Neural progenitor cell (in vitro differentiated cells): ENCODE data around the gene SPTBN5. TPM values are rescaled to one million over a fixed set of nuclear protein-coding genes. Genes with fewer than 3 reads are reported as not detected.
A peak's percentile ranks its signal among the peaks of the same experiment; 100 is the strongest.
"Not testable (repeated sequence)": the region's sequence is repeated elsewhere in the genome, so short reads cannot be mapped to it uniquely, and the experiment has no call there.

Experiments used
- DNase-seq: peaks from one replicate; pipeline ENCODE4 v3.0.0-alpha.2; 2016; ENCODE audit warnings: low spot score
- H2AFZ ChIP-seq: fragments of 200-600 bp; sonication (generic); replicated peaks from 2 replicates; pipeline ENCODE4 v1.6.1; 2016; ENCODE audit warnings: antibody characterized with exemption
- H3F3A ChIP-seq: fragments of 200-600 bp; sonication (generic); 2 replicates; pipeline ENCODE4 v1.6.1; 2016; ENCODE audit warnings: antibody characterized with exemption, low read depth
- H3K27ac ChIP-seq: fragments of 200-600 bp; sonication (generic); 2 replicates; pipeline ENCODE4 v1.5.1; 2016; ENCODE audit warnings: mild to moderate bottlenecking
- H3K27me3 ChIP-seq: fragments of 200-600 bp; sonication (generic); 2 replicates; pipeline ENCODE4 v1.6.1; 2016; ENCODE audit warnings: mild to moderate bottlenecking, moderate library complexity
- H3K36me3 ChIP-seq: fragments of 200-600 bp; sonication (generic); 2 replicates; pipeline ENCODE4 v1.5.1; 2016
- H3K4me1 ChIP-seq: fragments of 200-600 bp; sonication (generic); 2 replicates; pipeline ENCODE4 v1.6.1; 2016; ENCODE audit warnings: mixed run types
- H3K4me2 ChIP-seq: fragments of 200-600 bp; sonication (generic); 2 replicates; pipeline ENCODE4 v1.6.1; 2016
- H3K4me3 ChIP-seq: fragments of 200-600 bp; sonication (generic); 2 replicates; pipeline ENCODE4 v1.5.1; 2016
- H3K79me2 ChIP-seq: fragments of 200-600 bp; sonication (generic); 2 replicates; pipeline ENCODE4 v1.6.1; 2016; ENCODE audit warnings: low read depth
- H3K9ac ChIP-seq: fragments of 200-600 bp; sonication (generic); 2 replicates; pipeline ENCODE4 v1.6.1; 2016
- H3K9me3 ChIP-seq: fragments of 200-600 bp; sonication (generic); 2 replicates; pipeline ENCODE4 v1.5.1; 2016; ENCODE audit warnings: low read depth
- H4K20me1 ChIP-seq: fragments of 200-600 bp; sonication (generic); 2 replicates; pipeline ENCODE4 v1.6.1; 2016; ENCODE audit warnings: low read depth
- H3K27ac Mint-ChIP-seq: 3 replicates; pipeline ENCODE4 v1.8.0; 2021; ENCODE audit warnings: mixed read lengths
- H3K27me3 Mint-ChIP-seq: 2 replicates; pipeline ENCODE4 v1.8.0; 2022; ENCODE audit warnings: low read depth, mild to moderate bottlenecking, inconsistent platforms, moderate library complexity, mixed read lengths; ENCODE audit not compliant: insufficient read depth
- H3K36me3 Mint-ChIP-seq: 3 replicates; pipeline ENCODE4 v1.8.0; 2021; ENCODE audit warnings: mixed read lengths
- H3K4me1 Mint-ChIP-seq: 3 replicates; pipeline ENCODE4 v1.8.0; 2021; ENCODE audit warnings: mixed read lengths
- H3K4me3 Mint-ChIP-seq: 3 replicates; pipeline ENCODE4 v1.8.0; 2021; ENCODE audit warnings: mild to moderate bottlenecking, moderate library complexity, mixed read lengths
- H3K9me3 Mint-ChIP-seq: 3 replicates; pipeline ENCODE4 v1.8.0; 2020; ENCODE audit warnings: mixed read lengths
- EZH2 ChIP-seq: fragments of 200-600 bp; sonication (generic); IDR thresholded peaks from 2 replicates; pipeline ENCODE4 v1.6.1; 2017; ENCODE audit warnings: antibody characterized with exemption, mild to moderate bottlenecking, moderate library complexity
- EZH2phosphoT487 ChIP-seq: fragments of 200-600 bp; sonication (generic); IDR thresholded peaks from 2 replicates; pipeline ENCODE4 v1.6.1; 2017; ENCODE audit warnings: antibody characterized with exemption
- total RNA-seq: library from RNA; depleted of rRNA; stranded (reverse); fragments of >200 nt; gene quantifications from 2 replicates; pipeline ENCODE4 v1.2.3, GENCODE V29; 2015; ENCODE audit warnings: low replicate concordance
- TF ChIP-seq, protein P1 (sequence below): fragments of 200-600 bp; sonication (generic); IDR thresholded peaks from 2 replicates; pipeline ENCODE4 v1.5.1; 2017; ENCODE audit warnings: antibody characterized with exemption, mild to moderate bottlenecking

Gene SPTBN5
- total RNA-seq, 1 donor from 2014 or later: not detected

- Histone ChIP-seq H3K4me3 (no peak overlapping the region), H3K9ac (no peak overlapping the region), H3K36me3 (no peaks in the 10 kb centered on the region), H3K79me2 (peaks cover 8% of the 10 kb centered on the region), H3K9me3 (no peaks in the 10 kb centered on the region), H2AFZ (no peak overlapping the region), H3K27me3 (peaks cover 4% of the 10 kb centered on the region), H3K4me1 (no peaks in the 10 kb centered on the region), H3K4me2 (no peak overlapping the region), H4K20me1 (no peaks in the 10 kb centered on the region), H3F3A (no peaks in the 10 kb centered on the region), H3K27ac (no peak overlapping the region)
- Mint-ChIP-seq H3K4me1 (peaks cover 11% of the 10 kb centered on the region), H3K36me3 (peaks cover 12% of the 10 kb centered on the region), H3K4me3 (no peak overlapping the region), H3K9me3 (no peaks in the 10 kb centered on the region), H3K27ac (peak overlapping the region; percentile 76), H3K27me3 (peaks cover 12% of the 10 kb centered on the region)
- no peak for DNase-seq
- TF ChIP-seq EZH2 (no peak), EZH2phosphoT487 (no peak)
- TF ChIP-seq, protein P1, sequence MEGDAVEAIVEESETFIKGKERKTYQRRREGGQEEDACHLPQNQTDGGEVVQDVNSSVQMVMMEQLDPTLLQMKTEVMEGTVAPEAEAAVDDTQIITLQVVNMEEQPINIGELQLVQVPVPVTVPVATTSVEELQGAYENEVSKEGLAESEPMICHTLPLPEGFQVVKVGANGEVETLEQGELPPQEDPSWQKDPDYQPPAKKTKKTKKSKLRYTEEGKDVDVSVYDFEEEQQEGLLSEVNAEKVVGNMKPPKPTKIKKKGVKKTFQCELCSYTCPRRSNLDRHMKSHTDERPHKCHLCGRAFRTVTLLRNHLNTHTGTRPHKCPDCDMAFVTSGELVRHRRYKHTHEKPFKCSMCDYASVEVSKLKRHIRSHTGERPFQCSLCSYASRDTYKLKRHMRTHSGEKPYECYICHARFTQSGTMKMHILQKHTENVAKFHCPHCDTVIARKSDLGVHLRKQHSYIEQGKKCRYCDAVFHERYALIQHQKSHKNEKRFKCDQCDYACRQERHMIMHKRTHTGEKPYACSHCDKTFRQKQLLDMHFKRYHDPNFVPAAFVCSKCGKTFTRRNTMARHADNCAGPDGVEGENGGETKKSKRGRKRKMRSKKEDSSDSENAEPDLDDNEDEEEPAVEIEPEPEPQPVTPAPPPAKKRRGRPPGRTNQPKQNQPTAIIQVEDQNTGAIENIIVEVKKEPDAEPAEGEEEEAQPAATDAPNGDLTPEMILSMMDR: no peak
These were observed 61.6 kb downstream of the SPTBN5 start for GRCh38 chr15:41832208-41832607.

DNA sequence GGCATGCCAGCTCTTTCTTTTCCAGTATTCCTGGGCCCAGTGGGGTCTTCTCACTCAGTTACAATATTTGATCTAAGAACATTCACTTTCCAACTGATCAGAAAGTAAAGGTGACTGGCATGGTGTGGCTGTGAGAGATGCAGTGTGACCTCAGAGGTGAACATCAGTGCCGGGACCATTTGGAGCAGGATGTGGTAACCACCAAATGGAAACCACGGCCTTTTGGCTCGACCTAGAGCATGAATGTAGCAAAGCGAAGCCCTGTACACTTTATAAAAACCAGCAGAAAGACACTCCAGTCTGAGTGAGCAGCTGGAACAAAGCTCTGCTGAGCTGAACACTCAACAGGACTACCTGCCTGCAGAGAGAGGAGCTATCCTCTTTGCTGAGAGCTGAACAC, 62.6 kb downstream of the SPTBN5 start:
- not testable (repeated sequence) for H3K4me1 ChIP-seq, H3K36me3 ChIP-seq

DNA sequence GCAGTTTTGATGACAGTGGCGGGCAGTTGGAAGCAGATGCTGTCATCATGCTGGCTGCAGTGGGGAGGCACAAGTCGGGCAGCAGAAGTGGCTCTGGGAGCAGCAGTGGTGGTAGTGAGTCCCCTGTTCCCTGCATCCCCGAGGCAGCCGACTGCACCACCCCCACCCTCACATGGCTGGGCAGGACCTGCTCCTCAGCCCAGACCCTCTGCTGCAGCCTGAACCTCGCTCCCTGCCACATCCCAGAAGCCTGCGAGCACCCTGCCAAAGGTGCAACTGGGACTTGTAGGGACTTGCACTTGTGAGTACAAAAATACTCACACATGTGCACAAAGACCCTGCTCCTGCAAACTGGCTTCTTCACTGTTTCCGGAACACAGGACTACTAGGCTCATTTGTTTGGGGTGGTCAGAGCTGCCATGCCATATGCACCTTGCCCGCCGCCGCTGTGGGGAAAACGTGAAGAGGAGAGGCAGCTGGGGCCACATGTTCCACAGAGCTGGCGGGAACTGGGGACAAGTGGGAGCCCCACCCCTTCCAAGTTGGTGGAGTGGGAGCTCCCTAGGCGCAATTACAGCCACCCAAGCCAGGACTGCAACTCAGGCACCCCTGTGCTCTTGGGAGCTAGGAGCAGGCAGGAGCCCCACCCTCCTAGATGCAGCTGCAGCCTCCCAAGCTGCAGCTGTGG, 63.8 kb downstream of the SPTBN5 start:
- no peak for DNase-seq
- peaks cover 6% of the 10 kb centered on the region for H3F3A ChIP-seq
- no peak overlapping the region for H3K27ac ChIP-seq
- peaks cover 8% of the 10 kb centered on the region for H3K79me2 ChIP-seq
- no peak overlapping the region for H2AFZ ChIP-seq
- no peak overlapping the region for H3K4me3 Mint-ChIP-seq
- H3K36me3 ChIP-seq: no peaks in the 10 kb centered on the region
- TF ChIP-seq EZH2phosphoT487: no peak
- no peak for TF ChIP-seq EZH2
- TF ChIP-seq, protein P1: no peak
- H3K27me3 Mint-ChIP-seq: peaks cover 9% of the 10 kb centered on the region
- H3K4me3 ChIP-seq: no peak overlapping the region
- no peak overlapping the region for H3K27ac Mint-ChIP-seq
- peaks cover 11% of the 10 kb centered on the region for H3K36me3 Mint-ChIP-seq
- peaks cover 10% of the 10 kb centered on the region for H3K27me3 ChIP-seq
- no peaks in the 10 kb centered on the region for H4K20me1 ChIP-seq
- no peaks in the 10 kb centered on the region for H3K9me3 Mint-ChIP-seq
- peaks cover 19% of the 10 kb centered on the region for H3K4me1 Mint-ChIP-seq
- H3K9ac ChIP-seq: no peak overlapping the region
- H3K4me2 ChIP-seq: no peak overlapping the region
- peaks cover 7% of the 10 kb centered on the region for H3K4me1 ChIP-seq
- no peaks in the 10 kb centered on the region for H3K9me3 ChIP-seq

More for the DNA sequence above, 62.6 kb downstream of the SPTBN5 start:
- H4K20me1 ChIP-seq, H3K27me3 ChIP-seq, DNase-seq, H3K4me3 Mint-ChIP-seq, H3K27ac ChIP-seq, H3K9ac ChIP-seq, H3K9me3 ChIP-seq, H2AFZ ChIP-seq, H3K4me3 ChIP-seq, H3K79me2 ChIP-seq, H3F3A ChIP-seq, H3K4me2 ChIP-seq, H3K27ac Mint-ChIP-seq, H3K9me3 Mint-ChIP-seq: not testable (repeated sequence)
- peaks cover 11% of the 10 kb centered on the region for H3K36me3 Mint-ChIP-seq
- H3K4me1 Mint-ChIP-seq: peaks cover 15% of the 10 kb centered on the region
- H3K27me3 Mint-ChIP-seq: peaks cover 12% of the 10 kb centered on the region

DNA sequence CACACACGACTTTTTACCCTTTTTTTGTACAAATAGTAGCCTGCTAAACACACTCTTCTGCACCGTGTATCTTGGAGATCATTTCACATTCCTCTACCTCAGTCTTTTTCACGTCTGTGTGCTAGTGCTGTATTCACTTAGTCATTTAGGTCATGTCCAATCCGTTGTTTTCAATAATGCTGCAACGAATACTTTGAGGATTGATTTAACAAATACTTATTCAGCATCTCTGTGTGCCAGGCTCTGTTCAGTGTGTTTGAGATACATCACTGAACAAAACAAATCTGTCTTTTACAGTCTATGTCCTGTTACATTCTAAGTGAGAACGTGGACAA, 65.1 kb downstream of the SPTBN5 start:
- H3K36me3 ChIP-seq: no peaks in the 10 kb centered on the region
- Mint-ChIP-seq H3K27ac (no peak overlapping the region), H3K9me3 (no peaks in the 10 kb centered on the region), H3K36me3 (peaks cover 15% of the 10 kb centered on the region), H3K4me3 (peak overlapping the region; percentile 89), H3K27me3 (peaks cover 9% of the 10 kb centered on the region), H3K4me1 (peaks cover 19% of the 10 kb centered on the region)
- H3K9me3 ChIP-seq: no peaks in the 10 kb centered on the region
- TF ChIP-seq, protein P1: no peak
- TF ChIP-seq EZH2 (no peak), EZH2phosphoT487 (no peak)
- H2AFZ ChIP-seq: no peak overlapping the region
- peak overlapping the region; percentile 86 for H3K4me2 ChIP-seq
- peaks cover 8% of the 10 kb centered on the region for H3K79me2 ChIP-seq
- H3K9ac ChIP-seq: no peak overlapping the region
- peaks cover 7% of the 10 kb centered on the region for H3K4me1 ChIP-seq
- peaks cover 10% of the 10 kb centered on the region for H3K27me3 ChIP-seq
- peaks cover 6% of the 10 kb centered on the region for H3F3A ChIP-seq
- H3K4me3 ChIP-seq: peak overlapping the region; percentile 79
- DNase-seq: no peak
- no peak overlapping the region for H3K27ac ChIP-seq
- H4K20me1 ChIP-seq: no peaks in the 10 kb centered on the region
